ENCODE results near the gene L1TD1.
"Not testable (repeated sequence)": the region's sequence is repeated elsewhere in the genome, so short reads cannot be mapped to it uniquely, and the experiment has no call there.

L1TD1 gene

GRCh38 chr1:62180054-62180453 lies 14.6 kb upstream of the L1TD1 start:
- H3K9ac ChIP-seq (ENCODE audit: low read length); H2AK5ac ChIP-seq (ENCODE audit: low read length, severe bottlenecking); H3K4me2 ChIP-seq (ENCODE audit: low read length, poor library complexity, severe bottlenecking); H4K8ac ChIP-seq (ENCODE audit: low read length); H3K4me1 ChIP-seq (ENCODE audit: control insufficient read depth, insufficient read depth, low read depth, low read length); H4K91ac ChIP-seq (ENCODE audit: low read length); H3K9me3 ChIP-seq (ENCODE audit: control insufficient read depth, low read length); H3K23ac ChIP-seq (ENCODE audit: low read length in 2 of 2); H3K4me3 ChIP-seq (ENCODE audit: insufficient read depth in 1 of 2, low read depth in 1 of 2, low read length in 2 of 2); H2BK5ac ChIP-seq (ENCODE audit: low read depth, low read length, poor library complexity, severe bottlenecking); H3K4ac ChIP-seq (ENCODE audit: low read depth in 1 of 2, low read length in 2 of 2); H2BK120ac ChIP-seq (ENCODE audit: low read depth, low read length); H3K18ac ChIP-seq (ENCODE audit: low read depth in 1 of 2, low read length in 2 of 2); H2BK12ac ChIP-seq (ENCODE audit: low read length in 2 of 2); H3K79me1 ChIP-seq (replicated peaks; ENCODE audit: low read length, poor library complexity, severe bottlenecking); H3K14ac ChIP-seq (ENCODE audit: low read length in 2 of 2); DNase-seq; H2BK15ac ChIP-seq (ENCODE audit: low read depth, poor library complexity, severe bottlenecking); H3K27ac ChIP-seq (ENCODE audit: low read length, poor library complexity, severe bottlenecking); H2AFZ ChIP-seq (ENCODE audit: low read depth, low read length); H3K36me3 ChIP-seq (ENCODE audit: control insufficient read depth in 1 of 2, insufficient read depth in 2 of 2, low read depth in 1 of 2, low read length in 2 of 2): not testable (repeated sequence)
- peaks cover 15 to 18% of the 10 kb centered on the region in 2 experiments for H3K27me3 ChIP-seq (ENCODE audit: control insufficient read depth in 1 of 2, insufficient read depth in 1 of 2, low read length in 2 of 2)
- 92% methylated on average over 4 of the region's 4 CpGs for WGBS

- Histone ChIP-seq H3K4me3 (ENCODE audit: insufficient read depth in 1 of 2, low read depth in 1 of 2, low read length in 2 of 2) (no peak overlapping the region), H4K91ac (ENCODE audit: low read length) (no peak overlapping the region), H2BK5ac (ENCODE audit: low read depth, low read length, poor library complexity, severe bottlenecking) (no peak overlapping the region), H3K27ac (ENCODE audit: low read length, poor library complexity, severe bottlenecking) (no peak overlapping the region), H3K9me3 (ENCODE audit: control insufficient read depth, low read length) (no peaks in the 10 kb centered on the region), H3K4ac (ENCODE audit: low read depth in 1 of 2, low read length in 2 of 2) (no peak overlapping the region), H3K36me3 (ENCODE audit: control insufficient read depth in 1 of 2, insufficient read depth in 2 of 2, low read depth in 1 of 2, low read length in 2 of 2) (no peaks in the 10 kb centered on the region), H3K14ac (ENCODE audit: low read length in 2 of 2) (no peak overlapping the region), H2BK12ac (ENCODE audit: low read length in 2 of 2) (no peak overlapping the region), H3K9ac (ENCODE audit: low read length) (no peak overlapping the region), H4K8ac (ENCODE audit: low read length) (no peak overlapping the region), H3K23ac (ENCODE audit: low read length in 2 of 2) (no peak overlapping the region), H2BK120ac (ENCODE audit: low read depth, low read length) (no peak overlapping the region), H2AK5ac (ENCODE audit: low read length, severe bottlenecking) (no peak overlapping the region), H3K4me2 (ENCODE audit: low read length, poor library complexity, severe bottlenecking) (no peak overlapping the region), H2BK15ac (ENCODE audit: low read depth, poor library complexity, severe bottlenecking) (no peak overlapping the region), H3K27me3 (ENCODE audit: control insufficient read depth in 1 of 2, insufficient read depth in 1 of 2, low read length in 2 of 2) (peaks cover 15 to 18% of the 10 kb centered on the region in 2 experiments), H3K18ac (ENCODE audit: low read depth in 1 of 2, low read length in 2 of 2) (no peak overlapping the region), H3K4me1 (ENCODE audit: control insufficient read depth, insufficient read depth, low read depth, low read length) (no peaks in the 10 kb centered on the region), H2AFZ (ENCODE audit: low read depth, low read length) (no peak overlapping the region), H3K79me1 (replicated peaks; ENCODE audit: low read length, poor library complexity, severe bottlenecking) (no peaks in the 10 kb centered on the region)
- WGBS, result 88% methylated on average over 4 of the region's 6 CpGs
- DNase-seq, result no peak
Observed at GRCh38 chr1:62180639-62181038, 14.0 kb upstream of the L1TD1 start.

- Histone ChIP-seq H2BK15ac (ENCODE audit: low read depth, poor library complexity, severe bottlenecking) (no peak overlapping the region), H3K9me3 (ENCODE audit: control insufficient read depth, low read length) (no peaks in the 10 kb centered on the region), H3K27me3 (ENCODE audit: control insufficient read depth in 1 of 2, insufficient read depth in 1 of 2, low read length in 2 of 2) (peaks cover 15 to 18% of the 10 kb centered on the region in 2 experiments), H3K4me3 (ENCODE audit: insufficient read depth in 1 of 2, low read depth in 1 of 2, low read length in 2 of 2) (no peak overlapping the region), H3K36me3 (ENCODE audit: control insufficient read depth in 1 of 2, insufficient read depth in 2 of 2, low read depth in 1 of 2, low read length in 2 of 2) (no peaks in the 10 kb centered on the region), H3K4me2 (ENCODE audit: low read length, poor library complexity, severe bottlenecking) (no peak overlapping the region), H3K23ac (ENCODE audit: low read length in 2 of 2) (no peak overlapping the region), H2AFZ (ENCODE audit: low read depth, low read length) (no peak overlapping the region), H3K4me1 (ENCODE audit: control insufficient read depth, insufficient read depth, low read depth, low read length) (no peaks in the 10 kb centered on the region), H3K27ac (ENCODE audit: low read length, poor library complexity, severe bottlenecking) (no peak overlapping the region), H2BK120ac (ENCODE audit: low read depth, low read length) (no peak overlapping the region), H2AK5ac (ENCODE audit: low read length, severe bottlenecking) (no peak overlapping the region), H2BK5ac (ENCODE audit: low read depth, low read length, poor library complexity, severe bottlenecking) (no peak overlapping the region), H3K4ac (ENCODE audit: low read depth in 1 of 2, low read length in 2 of 2) (no peak overlapping the region), H3K14ac (ENCODE audit: low read length in 2 of 2) (no peak overlapping the region), H3K79me1 (replicated peaks; ENCODE audit: low read length, poor library complexity, severe bottlenecking) (no peaks in the 10 kb centered on the region), H3K18ac (ENCODE audit: low read depth in 1 of 2, low read length in 2 of 2) (no peak overlapping the region), H3K9ac (ENCODE audit: low read length) (no peak overlapping the region), H4K8ac (ENCODE audit: low read length) (no peak overlapping the region), H4K91ac (ENCODE audit: low read length) (no peak overlapping the region), H2BK12ac (ENCODE audit: low read length in 2 of 2) (no peak overlapping the region)
- no peak for DNase-seq
- 40% methylated on average over 6 of the region's 7 CpGs for WGBS
Observed at GRCh38 chr1:62181532-62181931, 13.1 kb upstream of the L1TD1 start.

GRCh38 chr1:62182157-62182556 lies 12.5 kb upstream of the L1TD1 start:
- not testable (repeated sequence) for H3K36me3 ChIP-seq (ENCODE audit: control insufficient read depth in 1 of 2, insufficient read depth in 2 of 2, low read depth in 1 of 2, low read length in 2 of 2); H2BK15ac ChIP-seq (ENCODE audit: low read depth, poor library complexity, severe bottlenecking); H3K4me3 ChIP-seq (ENCODE audit: insufficient read depth in 1 of 2, low read depth in 1 of 2, low read length in 2 of 2); H3K27ac ChIP-seq (ENCODE audit: low read length, poor library complexity, severe bottlenecking); H3K79me1 ChIP-seq (replicated peaks; ENCODE audit: low read length, poor library complexity, severe bottlenecking); H2AK5ac ChIP-seq (ENCODE audit: low read length, severe bottlenecking); H2BK120ac ChIP-seq (ENCODE audit: low read depth, low read length); H3K9ac ChIP-seq (ENCODE audit: low read length); DNase-seq; H2BK12ac ChIP-seq (ENCODE audit: low read length in 2 of 2); H2AFZ ChIP-seq (ENCODE audit: low read depth, low read length); H3K9me3 ChIP-seq (ENCODE audit: control insufficient read depth, low read length); H3K4ac ChIP-seq (ENCODE audit: low read depth in 1 of 2, low read length in 2 of 2); H3K4me2 ChIP-seq (ENCODE audit: low read length, poor library complexity, severe bottlenecking); H3K14ac ChIP-seq (ENCODE audit: low read length in 2 of 2); H3K4me1 ChIP-seq (ENCODE audit: control insufficient read depth, insufficient read depth, low read depth, low read length); H3K23ac ChIP-seq (ENCODE audit: low read length in 2 of 2); H2BK5ac ChIP-seq (ENCODE audit: low read depth, low read length, poor library complexity, severe bottlenecking); H3K18ac ChIP-seq (ENCODE audit: low read depth in 1 of 2, low read length in 2 of 2); H4K8ac ChIP-seq (ENCODE audit: low read length); H4K91ac ChIP-seq (ENCODE audit: low read length)
- peaks cover 15 to 18% of the 10 kb centered on the region in 2 experiments for H3K27me3 ChIP-seq (ENCODE audit: control insufficient read depth in 1 of 2, insufficient read depth in 1 of 2, low read length in 2 of 2)
- 58% methylated on average over 7 of the region's 8 CpGs for WGBS

Measured in mesenchymal stem cell (in vitro differentiated cells and primary cell).